ENCODE data around the gene RBM19.

RBM19 gene

DNA sequence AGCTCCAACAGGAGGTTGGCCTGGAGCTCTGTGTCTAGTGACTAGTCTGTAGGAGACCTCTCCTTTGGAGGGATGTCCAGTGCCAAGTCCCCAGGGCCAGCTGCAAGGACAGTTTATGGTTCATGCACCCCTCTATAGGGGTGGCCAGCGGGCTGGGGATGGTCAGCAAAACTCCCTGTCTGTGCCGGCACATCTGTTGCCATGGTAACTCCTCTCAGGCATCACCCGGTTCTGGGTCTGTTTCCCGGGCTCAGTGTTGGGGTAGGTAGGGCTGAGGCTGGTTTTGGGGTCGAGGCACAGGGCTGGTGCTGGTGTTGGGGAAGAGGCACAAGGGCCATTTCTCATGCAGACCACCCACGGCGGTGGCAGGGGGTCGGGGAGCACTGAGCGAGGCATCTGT lies 196.8 kb downstream of the RBM19 start:
- TF ChIP-seq FOXP2 (optimal IDR thresholded peaks at IDR 0.05; ENCODE audit: borderline replicate concordance, extremely low read depth, extremely low read length, insufficient read depth) = no peak
- TF ChIP-seq SIN3A (IDR thresholded peaks at IDR 0.05; ENCODE audit: borderline replicate concordance, insufficient read depth, low read length) = no peak
- TF ChIP-seq POLR2AphosphoS5 (IDR thresholded peaks at IDR 0.05; ENCODE audit: low read depth, low read length) = no peak
- TF ChIP-seq, protein P1, sequence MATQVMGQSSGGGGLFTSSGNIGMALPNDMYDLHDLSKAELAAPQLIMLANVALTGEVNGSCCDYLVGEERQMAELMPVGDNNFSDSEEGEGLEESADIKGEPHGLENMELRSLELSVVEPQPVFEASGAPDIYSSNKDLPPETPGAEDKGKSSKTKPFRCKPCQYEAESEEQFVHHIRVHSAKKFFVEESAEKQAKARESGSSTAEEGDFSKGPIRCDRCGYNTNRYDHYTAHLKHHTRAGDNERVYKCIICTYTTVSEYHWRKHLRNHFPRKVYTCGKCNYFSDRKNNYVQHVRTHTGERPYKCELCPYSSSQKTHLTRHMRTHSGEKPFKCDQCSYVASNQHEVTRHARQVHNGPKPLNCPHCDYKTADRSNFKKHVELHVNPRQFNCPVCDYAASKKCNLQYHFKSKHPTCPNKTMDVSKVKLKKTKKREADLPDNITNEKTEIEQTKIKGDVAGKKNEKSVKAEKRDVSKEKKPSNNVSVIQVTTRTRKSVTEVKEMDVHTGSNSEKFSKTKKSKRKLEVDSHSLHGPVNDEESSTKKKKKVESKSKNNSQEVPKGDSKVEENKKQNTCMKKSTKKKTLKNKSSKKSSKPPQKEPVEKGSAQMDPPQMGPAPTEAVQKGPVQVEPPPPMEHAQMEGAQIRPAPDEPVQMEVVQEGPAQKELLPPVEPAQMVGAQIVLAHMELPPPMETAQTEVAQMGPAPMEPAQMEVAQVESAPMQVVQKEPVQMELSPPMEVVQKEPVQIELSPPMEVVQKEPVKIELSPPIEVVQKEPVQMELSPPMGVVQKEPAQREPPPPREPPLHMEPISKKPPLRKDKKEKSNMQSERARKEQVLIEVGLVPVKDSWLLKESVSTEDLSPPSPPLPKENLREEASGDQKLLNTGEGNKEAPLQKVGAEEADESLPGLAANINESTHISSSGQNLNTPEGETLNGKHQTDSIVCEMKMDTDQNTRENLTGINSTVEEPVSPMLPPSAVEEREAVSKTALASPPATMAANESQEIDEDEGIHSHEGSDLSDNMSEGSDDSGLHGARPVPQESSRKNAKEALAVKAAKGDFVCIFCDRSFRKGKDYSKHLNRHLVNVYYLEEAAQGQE (IDR thresholded peaks at IDR 0.05; ENCODE audit: insufficient read depth in 1 of 2, low read depth in 2 of 2, low read length in 2 of 2) = no peak
- TF ChIP-seq TAF1 (IDR thresholded peaks at IDR 0.05; ENCODE audit: borderline replicate concordance, insufficient read depth, low read length) = no peak

DNA sequence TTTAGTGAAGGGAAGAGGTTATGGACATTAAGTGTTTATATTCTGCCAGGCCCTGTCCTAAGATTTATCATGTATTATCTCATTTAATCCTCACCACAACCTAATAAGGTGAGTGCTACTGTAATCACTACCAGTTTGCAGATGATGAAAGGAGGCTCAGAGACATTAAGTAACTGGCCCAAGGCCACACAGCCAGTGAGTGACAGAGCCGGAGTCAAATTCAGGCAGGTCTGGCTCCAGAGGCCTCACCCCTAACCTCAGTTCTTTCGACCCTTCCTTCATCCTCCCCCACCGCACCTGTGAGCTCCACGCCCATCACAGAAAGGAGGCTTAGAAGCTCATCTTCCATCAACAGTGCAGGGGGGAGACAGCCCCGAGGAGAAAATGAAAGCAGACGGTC lies 197.3 kb downstream of the RBM19 start:
- TF ChIP-seq POLR2AphosphoS5 (IDR thresholded peaks at IDR 0.05; ENCODE audit: low read depth, low read length) (no peak), SIN3A (IDR thresholded peaks at IDR 0.05; ENCODE audit: borderline replicate concordance, insufficient read depth, low read length) (no peak), FOXP2 (optimal IDR thresholded peaks at IDR 0.05; ENCODE audit: borderline replicate concordance, extremely low read depth, extremely low read length, insufficient read depth) (no peak), TAF1 (IDR thresholded peaks at IDR 0.05; ENCODE audit: borderline replicate concordance, insufficient read depth, low read length) (no peak)
- TF ChIP-seq, protein P1 (IDR thresholded peaks at IDR 0.05; ENCODE audit: insufficient read depth in 1 of 2, low read depth in 2 of 2, low read length in 2 of 2) = no peak

DNA sequence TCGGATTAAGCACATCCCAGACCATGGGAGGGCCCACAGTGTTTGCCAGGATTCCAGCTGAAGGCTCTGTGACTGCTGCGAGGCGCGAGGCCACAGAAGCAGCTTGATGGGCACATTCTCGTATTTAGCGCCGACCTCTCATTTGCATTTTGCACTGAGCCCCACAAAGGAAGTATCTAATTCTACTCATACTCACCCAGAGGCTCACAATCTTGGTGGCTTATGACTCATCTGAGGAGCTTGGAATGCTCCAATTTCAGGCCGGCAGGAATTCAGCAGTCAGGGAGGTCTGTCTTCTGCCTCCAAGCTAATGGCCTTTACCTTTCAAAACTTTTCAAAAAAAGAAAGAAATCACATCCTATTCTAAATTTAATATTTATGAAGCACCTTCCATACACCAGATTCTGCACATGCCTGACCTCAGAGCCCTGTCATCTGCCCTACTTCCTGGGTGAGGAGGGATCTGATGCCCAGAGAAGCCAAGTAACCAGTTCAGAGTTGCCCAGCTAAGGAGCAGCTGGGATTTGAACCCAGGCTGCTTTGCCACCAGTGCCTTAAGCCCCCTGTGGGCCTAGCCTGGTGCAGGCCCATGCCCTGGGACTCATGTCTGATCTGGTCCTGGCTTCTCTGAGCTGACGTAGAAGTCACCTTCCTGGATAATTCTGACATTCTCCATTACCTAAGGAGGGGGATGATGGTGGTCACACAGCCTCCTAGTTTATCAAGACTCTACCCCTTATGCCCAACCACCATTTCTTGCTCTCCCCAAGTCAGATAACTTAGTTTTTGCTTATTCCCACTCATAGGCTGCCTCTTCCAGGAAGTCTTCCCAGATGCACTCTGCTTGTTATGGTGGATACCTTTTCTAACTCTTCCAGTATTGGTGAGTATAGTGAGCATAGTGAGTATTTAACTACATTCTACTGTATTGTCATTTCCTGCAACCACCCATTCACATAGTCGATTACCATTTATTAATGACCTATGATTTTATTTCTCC lies 198.9 kb downstream of the RBM19 start:
- TF ChIP-seq FOXP2 (optimal IDR thresholded peaks at IDR 0.05; ENCODE audit: borderline replicate concordance, extremely low read depth, extremely low read length, insufficient read depth) (no peak), SIN3A (IDR thresholded peaks at IDR 0.05; ENCODE audit: borderline replicate concordance, insufficient read depth, low read length) (no peak), POLR2AphosphoS5 (IDR thresholded peaks at IDR 0.05; ENCODE audit: low read depth, low read length) (no peak), TAF1 (IDR thresholded peaks at IDR 0.05; ENCODE audit: borderline replicate concordance, insufficient read depth, low read length) (no peak)
- TF ChIP-seq, protein P1 (IDR thresholded peaks at IDR 0.05; ENCODE audit: insufficient read depth in 1 of 2, low read depth in 2 of 2, low read length in 2 of 2) = no peak

Data from PFSK-1 (cell line).